HFFc6 (cell line): ENCODE measurements around the gene PLA1A. TPM values are rescaled to one million over a fixed set of nuclear protein-coding genes. Genes with fewer than 3 reads are reported as not detected.
A peak's percentile ranks its signal among the peaks of the same experiment; 100 is the strongest.

ENCODE experiments used
- DNase-seq: peaks from one replicate; pipeline ENCODE4 v3.0.0-alpha.2; 2018
- H3K27ac Mint-ChIP-seq: 2 replicates; pipeline ENCODE4 v1.8.0; 2020; ENCODE audit warnings: mild to moderate bottlenecking, mixed read lengths
- H3K27me3 Mint-ChIP-seq: 2 replicates; pipeline ENCODE4 v1.8.0; 2021; ENCODE audit warnings: mild to moderate bottlenecking, moderate library complexity, mixed read lengths; ENCODE audit not compliant: insufficient read depth
- H3K36me3 Mint-ChIP-seq: 2 replicates; pipeline ENCODE4 v1.8.0; 2021; ENCODE audit warnings: low read depth, mixed read lengths
- H3K4me1 Mint-ChIP-seq: 2 replicates; pipeline ENCODE4 v1.8.0; 2020; ENCODE audit warnings: low read depth, mixed read lengths
- H3K4me3 Mint-ChIP-seq: 2 replicates; pipeline ENCODE4 v1.8.0; 2020; ENCODE audit warnings: mild to moderate bottlenecking, moderate library complexity, mixed read lengths
- H3K9me3 Mint-ChIP-seq: 2 replicates; pipeline ENCODE4 v1.8.0; 2020; ENCODE audit warnings: mild to moderate bottlenecking, mixed read lengths
- CTCF ChIP-seq: fragments of 200-600 bp; sonication (generic); IDR thresholded peaks from 2 replicates; pipeline ENCODE4 v1.5.0; 2021; ENCODE audit warnings: antibody characterized with exemption, mild to moderate bottlenecking
- total RNA-seq, 6 experiments: library from RNA; stranded (reverse); fragmentation: NEBNext Ultra II Directional; extraction: Animal tissue kit (Norgen Biotek cat#: 25700); gene quantifications; 2 replicates in 1 of 6; 3 replicates in 5 of 6; pipeline ENCODE4 v1.2.3, GENCODE V29; 2021

PLA1A gene
- total RNA-seq, 6 experiments from 2014 or later = not detected

- no peaks in the 10 kb centered on the region for H3K27me3 Mint-ChIP-seq
- no peaks in the 10 kb centered on the region for H3K9me3 Mint-ChIP-seq
- H3K27ac Mint-ChIP-seq = peak overlapping the region; percentile 84
- H3K4me1 Mint-ChIP-seq = peaks cover 48% of the 10 kb centered on the region
- H3K4me3 Mint-ChIP-seq = 0 out of 2 replicates have a peak overlapping the region, but pooled peaks have one; percentile 10
- peak; percentile 44 for DNase-seq
- TF ChIP-seq CTCF = peak; percentile 51
- no peaks in the 10 kb centered on the region for H3K36me3 Mint-ChIP-seq
Observed at GRCh38 chr3:119662604-119663373, 65.1 kb downstream of the PLA1A start.

GRCh38 chr3:119663885-119664284 lies 66.2 kb downstream of the PLA1A start:
- no peaks in the 10 kb centered on the region for H3K27me3 Mint-ChIP-seq
- peak overlapping the region; percentile 84 for H3K27ac Mint-ChIP-seq
- peak overlapping the region; percentile 16; the same call in 1 of the 2 replicates for H3K4me3 Mint-ChIP-seq
- peaks cover 48% of the 10 kb centered on the region for H3K4me1 Mint-ChIP-seq
- DNase-seq = peak; percentile 55
- no peak for TF ChIP-seq CTCF
- no peaks in the 10 kb centered on the region for H3K36me3 Mint-ChIP-seq
- no peaks in the 10 kb centered on the region for H3K9me3 Mint-ChIP-seq

GRCh38 chr3:119664370-119664769 lies 66.7 kb downstream of the PLA1A start:
- no peak for TF ChIP-seq CTCF
- Mint-ChIP-seq H3K27me3 (no peaks in the 10 kb centered on the region), H3K27ac (peak overlapping the region; percentile 84), H3K36me3 (no peaks in the 10 kb centered on the region), H3K4me3 (no peak overlapping the region), H3K9me3 (no peaks in the 10 kb centered on the region), H3K4me1 (peaks cover 50% of the 10 kb centered on the region)
- no peak for DNase-seq

GRCh38 chr3:119664850-119665379 lies 67.2 kb downstream of the PLA1A start:
- Mint-ChIP-seq H3K27ac (peak overlapping the region; percentile 84), H3K9me3 (no peaks in the 10 kb centered on the region), H3K27me3 (no peaks in the 10 kb centered on the region), H3K36me3 (no peaks in the 10 kb centered on the region), H3K4me3 (no peak overlapping the region), H3K4me1 (peaks cover 55% of the 10 kb centered on the region)
- no peak for TF ChIP-seq CTCF
- DNase-seq = no peak

- H3K27me3 Mint-ChIP-seq = no peaks in the 10 kb centered on the region
- no peak for DNase-seq
- TF ChIP-seq CTCF = no peak
- peaks cover 53% of the 10 kb centered on the region for H3K4me1 Mint-ChIP-seq
- peaks cover 1% of the 10 kb centered on the region; the same call in 1 of the 2 replicates for H3K36me3 Mint-ChIP-seq
- no peaks in the 10 kb centered on the region for H3K9me3 Mint-ChIP-seq
- no peak overlapping the region for H3K4me3 Mint-ChIP-seq
- peak overlapping the region; percentile 84; the same call in 1 of the 2 replicates for H3K27ac Mint-ChIP-seq
Observed at GRCh38 chr3:119665954-119666559, 68.4 kb downstream of the PLA1A start.
